Neural cell (in vitro differentiated cells): Measurements from ENCODE around the gene UBE3A.

ENCODE experiments used
- EZH2 ChIP-seq: fragments of 200-600, 300-800 bp; shearing (Covaris generic), sonication (generic); IDR thresholded peaks from 2 replicates; pipeline ENCODE4 v1.6.1; 2014; ENCODE audit warnings: antibody characterized with exemption, low read length, borderline replicate concordance, mild to moderate bottlenecking; ENCODE audit not compliant: insufficient read depth, poor library complexity, severe bottlenecking
- MXI1 ChIP-seq: fragments of 450-650 bp; conservative IDR thresholded peaks from 2 replicates; pipeline ENCODE4 v1.6.1; 2014; ENCODE audit warnings: antibody characterized with exemption, mild to moderate bottlenecking; ENCODE audit not compliant: poor library complexity, severe bottlenecking
- RAD21 ChIP-seq: fragments of 450-650 bp; conservative IDR thresholded peaks from 2 replicates; pipeline ENCODE4 v1.6.1; 2014; ENCODE audit warnings: antibody characterized with exemption, mild to moderate bottlenecking, moderate library complexity
- SMC3 ChIP-seq: fragments of 450-650 bp; conservative IDR thresholded peaks from 2 replicates; pipeline ENCODE4 v1.6.1; 2014; ENCODE audit warnings: antibody characterized with exemption, mild to moderate bottlenecking, moderate library complexity; ENCODE audit not compliant: poor library complexity
- TF ChIP-seq, protein P1 (sequence below): fragments of 450-650 bp; IDR thresholded peaks from 2 replicates; pipeline ENCODE4 v1.5.1; 2014; ENCODE audit warnings: antibody characterized with exemption, mild to moderate bottlenecking, moderate library complexity; ENCODE audit not compliant: poor library complexity, severe bottlenecking

DNA sequence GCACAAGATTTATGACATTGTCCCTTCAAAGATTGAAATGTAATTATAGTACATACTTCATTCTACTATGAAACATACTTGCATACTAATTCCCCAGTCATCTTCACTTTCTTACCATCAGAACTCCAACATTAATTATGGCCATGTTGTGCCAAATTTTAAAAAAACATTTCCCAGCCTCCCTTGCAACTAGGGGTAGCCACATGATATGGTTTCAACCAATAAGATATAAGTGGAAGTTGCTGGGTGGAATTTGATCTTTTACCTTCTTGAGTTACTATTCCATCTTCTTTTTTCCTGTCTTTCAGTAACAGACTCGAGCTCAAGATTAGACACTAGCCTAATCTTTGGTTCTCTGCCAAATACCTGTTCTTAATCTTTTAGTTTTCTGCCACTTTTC is 25.6 kb upstream of the UBE3A start:
- TF ChIP-seq, protein P1, sequence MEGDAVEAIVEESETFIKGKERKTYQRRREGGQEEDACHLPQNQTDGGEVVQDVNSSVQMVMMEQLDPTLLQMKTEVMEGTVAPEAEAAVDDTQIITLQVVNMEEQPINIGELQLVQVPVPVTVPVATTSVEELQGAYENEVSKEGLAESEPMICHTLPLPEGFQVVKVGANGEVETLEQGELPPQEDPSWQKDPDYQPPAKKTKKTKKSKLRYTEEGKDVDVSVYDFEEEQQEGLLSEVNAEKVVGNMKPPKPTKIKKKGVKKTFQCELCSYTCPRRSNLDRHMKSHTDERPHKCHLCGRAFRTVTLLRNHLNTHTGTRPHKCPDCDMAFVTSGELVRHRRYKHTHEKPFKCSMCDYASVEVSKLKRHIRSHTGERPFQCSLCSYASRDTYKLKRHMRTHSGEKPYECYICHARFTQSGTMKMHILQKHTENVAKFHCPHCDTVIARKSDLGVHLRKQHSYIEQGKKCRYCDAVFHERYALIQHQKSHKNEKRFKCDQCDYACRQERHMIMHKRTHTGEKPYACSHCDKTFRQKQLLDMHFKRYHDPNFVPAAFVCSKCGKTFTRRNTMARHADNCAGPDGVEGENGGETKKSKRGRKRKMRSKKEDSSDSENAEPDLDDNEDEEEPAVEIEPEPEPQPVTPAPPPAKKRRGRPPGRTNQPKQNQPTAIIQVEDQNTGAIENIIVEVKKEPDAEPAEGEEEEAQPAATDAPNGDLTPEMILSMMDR = no peak
- TF ChIP-seq MXI1 (no peak), SMC3 (no peak), EZH2 (no peak), RAD21 (no peak)
